Measurements from ENCODE around the gene DHTKD1.

Gene DHTKD1

GRCh38 chr10:12048547-12048946 lies 20.2 kb upstream of the DHTKD1 start:
- H3K4me3 ChIP-seq (ENCODE audit: low read length), result no peak overlapping the region
- no peak for TF ChIP-seq CTCF (IDR thresholded peaks at IDR 0.05; ENCODE audit: insufficient read depth, low read depth, low read length, missing control alignments)
- no peak for DNase-seq (ENCODE audit: low read depth)

DNA sequence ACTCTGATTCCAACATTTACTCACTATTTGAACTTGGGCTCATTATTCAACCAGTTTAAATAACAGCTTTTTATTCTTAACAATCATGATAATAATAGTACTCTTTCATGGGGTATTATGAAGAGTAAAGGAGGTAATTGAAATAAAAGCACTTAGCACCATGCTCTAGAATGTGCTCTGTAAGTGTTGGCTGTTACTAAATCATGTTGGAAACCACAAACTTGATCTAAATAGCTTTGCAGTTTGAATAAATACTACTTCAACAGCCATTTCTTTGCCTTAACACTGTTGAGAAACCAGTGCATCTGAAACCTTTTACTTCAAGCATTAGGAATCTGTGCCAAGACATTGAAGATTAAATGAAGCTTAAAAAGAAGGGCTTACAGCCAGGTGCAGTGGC lies 18.2 kb upstream of the DHTKD1 start:
- no peak for TF ChIP-seq CTCF (IDR thresholded peaks at IDR 0.05; ENCODE audit: insufficient read depth, low read depth, low read length, missing control alignments)
- H3K4me3 ChIP-seq (ENCODE audit: low read length), result no peak overlapping the region
- no peak for DNase-seq (ENCODE audit: low read depth)

- H3K4me3 ChIP-seq (ENCODE audit: low read length), result no peak overlapping the region
- TF ChIP-seq CTCF (IDR thresholded peaks at IDR 0.05; ENCODE audit: insufficient read depth, low read depth, low read length, missing control alignments), result no peak
- DNase-seq (ENCODE audit: low read depth), result no peak
Observed at GRCh38 chr10:12051241-12051640, 17.5 kb upstream of the DHTKD1 start.

DNA sequence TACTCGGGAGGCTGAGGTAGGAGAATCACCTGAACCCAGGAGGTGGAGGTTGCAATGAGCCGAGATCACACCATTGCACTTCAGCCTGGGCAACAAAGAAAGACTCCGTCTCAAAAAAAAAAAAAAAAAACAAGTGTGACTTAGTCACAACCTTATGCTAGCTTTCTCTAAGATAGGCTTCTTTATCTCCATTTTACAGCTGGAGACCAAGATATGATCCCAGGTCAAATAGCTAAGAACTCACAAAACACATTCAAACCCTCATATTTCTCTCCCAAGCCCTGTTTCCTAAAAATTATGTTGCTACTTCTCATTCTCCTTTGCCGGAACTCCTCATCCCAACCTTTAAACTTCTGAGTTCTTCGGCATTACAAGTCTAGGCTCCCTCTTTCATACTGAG lies 13.0 kb upstream of the DHTKD1 start:
- no peak for DNase-seq (ENCODE audit: low read depth)
- no peak for TF ChIP-seq CTCF (IDR thresholded peaks at IDR 0.05; ENCODE audit: insufficient read depth, low read depth, low read length, missing control alignments)
- no peak overlapping the region for H3K4me3 ChIP-seq (ENCODE audit: low read length)

GRCh38 chr10:12056748-12057147 lies 12.0 kb upstream of the DHTKD1 start:
- DNase-seq (ENCODE audit: low read depth), result no peak
- TF ChIP-seq CTCF (IDR thresholded peaks at IDR 0.05; ENCODE audit: insufficient read depth, low read depth, low read length, missing control alignments), result no peak
- H3K4me3 ChIP-seq (ENCODE audit: low read length), result no peak overlapping the region

DNA sequence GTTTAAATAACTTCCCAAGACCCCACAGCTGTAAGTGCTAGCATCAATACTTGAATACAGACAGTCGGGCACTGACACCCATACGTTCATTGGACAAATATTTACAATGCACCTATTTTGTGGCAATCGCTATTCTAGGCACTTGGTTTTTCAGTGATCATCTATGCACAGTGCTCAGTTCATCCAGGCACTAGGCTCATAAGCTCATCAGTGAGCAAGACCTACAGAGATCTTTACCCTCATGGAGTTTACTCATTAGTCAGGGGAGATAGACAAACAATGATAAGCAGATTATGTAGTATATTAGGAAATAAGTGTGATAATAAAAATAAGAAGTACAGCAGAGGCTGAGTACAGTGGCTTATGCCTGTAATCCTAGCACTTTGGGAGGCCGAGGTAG lies 7.6 kb upstream of the DHTKD1 start:
- no peak for TF ChIP-seq CTCF (IDR thresholded peaks at IDR 0.05; ENCODE audit: insufficient read depth, low read depth, low read length, missing control alignments)
- DNase-seq (ENCODE audit: low read depth), result no peak
- H3K4me3 ChIP-seq (ENCODE audit: low read length), result no peak overlapping the region

DNA sequence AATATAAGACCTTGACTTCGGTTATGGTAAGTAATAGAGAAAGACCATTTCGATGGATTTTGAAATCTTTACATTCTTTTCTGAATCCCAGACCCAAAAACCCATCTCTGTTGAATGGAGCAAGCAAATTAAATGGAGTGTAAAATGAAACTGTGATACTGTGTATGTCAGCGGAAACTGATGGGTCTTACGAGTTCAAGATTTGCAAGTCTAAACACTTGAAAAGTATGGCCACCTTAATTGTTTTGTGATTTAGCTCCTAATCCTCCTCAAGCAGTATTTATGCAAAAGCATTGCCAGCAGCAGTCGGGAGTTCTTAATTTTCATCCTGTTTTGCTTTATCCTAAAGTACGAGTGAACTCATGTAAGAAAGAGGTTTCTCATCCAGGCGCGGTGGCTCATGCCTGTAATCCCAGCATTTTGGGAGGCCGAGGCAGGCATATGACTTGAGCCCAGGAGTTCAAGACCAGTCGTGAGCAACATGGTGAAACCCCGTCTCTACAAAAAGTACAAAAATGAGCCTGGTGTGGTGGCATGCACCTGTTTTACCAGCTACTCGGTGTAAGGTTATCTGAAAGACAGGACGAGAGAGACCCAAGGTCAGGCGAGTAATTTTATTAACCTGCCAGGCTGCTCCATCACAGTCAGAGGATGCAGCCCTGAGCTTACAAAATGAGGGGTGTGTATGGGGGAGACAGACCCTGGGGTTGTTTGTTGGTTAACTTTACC lies 5.8 kb upstream of the DHTKD1 start:
- H3K4me3 ChIP-seq (ENCODE audit: low read length), result no peak overlapping the region
- no peak for DNase-seq (ENCODE audit: low read depth)
- TF ChIP-seq CTCF (IDR thresholded peaks at IDR 0.05; ENCODE audit: insufficient read depth, low read depth, low read length, missing control alignments), result no peak

Measured in epithelial cell of esophagus (primary cell).